OCI-LY7 (cell line): Measurements from ENCODE around the gene COMP.

Experiments
- EZH2phosphoT487 ChIP-seq: fragments of 200-600 bp; sonication (generic); IDR thresholded peaks from 2 replicates; pipeline ENCODE4 v1.6.1; 2018; ENCODE audit warnings: low read depth, borderline replicate concordance, mild to moderate bottlenecking, mixed run types, antibody characterized with exemption, low read length, moderate library complexity, mixed read lengths
- TF ChIP-seq, protein P1 (sequence below): fragments of 200-600 bp; sonication (generic); conservative IDR thresholded peaks from 2 replicates; pipeline ENCODE4 v1.5.1; 2014; ENCODE audit warnings: mild to moderate bottlenecking, antibody characterized with exemption, low read length, moderate library complexity, mixed read lengths

GRCh38 chr19:18765224-18765623 is 25.9 kb downstream of the COMP start:
- TF ChIP-seq, protein P1, sequence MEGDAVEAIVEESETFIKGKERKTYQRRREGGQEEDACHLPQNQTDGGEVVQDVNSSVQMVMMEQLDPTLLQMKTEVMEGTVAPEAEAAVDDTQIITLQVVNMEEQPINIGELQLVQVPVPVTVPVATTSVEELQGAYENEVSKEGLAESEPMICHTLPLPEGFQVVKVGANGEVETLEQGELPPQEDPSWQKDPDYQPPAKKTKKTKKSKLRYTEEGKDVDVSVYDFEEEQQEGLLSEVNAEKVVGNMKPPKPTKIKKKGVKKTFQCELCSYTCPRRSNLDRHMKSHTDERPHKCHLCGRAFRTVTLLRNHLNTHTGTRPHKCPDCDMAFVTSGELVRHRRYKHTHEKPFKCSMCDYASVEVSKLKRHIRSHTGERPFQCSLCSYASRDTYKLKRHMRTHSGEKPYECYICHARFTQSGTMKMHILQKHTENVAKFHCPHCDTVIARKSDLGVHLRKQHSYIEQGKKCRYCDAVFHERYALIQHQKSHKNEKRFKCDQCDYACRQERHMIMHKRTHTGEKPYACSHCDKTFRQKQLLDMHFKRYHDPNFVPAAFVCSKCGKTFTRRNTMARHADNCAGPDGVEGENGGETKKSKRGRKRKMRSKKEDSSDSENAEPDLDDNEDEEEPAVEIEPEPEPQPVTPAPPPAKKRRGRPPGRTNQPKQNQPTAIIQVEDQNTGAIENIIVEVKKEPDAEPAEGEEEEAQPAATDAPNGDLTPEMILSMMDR, result no peak
- no peak for TF ChIP-seq EZH2phosphoT487
